Tibial nerve (tissue), 4 donors: Measurements from ENCODE around the gene WDR77. TPM values are rescaled to one million over a fixed set of nuclear protein-coding genes. Genes with fewer than 3 reads are reported as not detected.

ENCODE experiments used
- DNase-seq, 2 donors: peaks; one replicate each; pipeline ENCODE4 v3.0.0-alpha.2; 2019; ENCODE audit warnings: low spot score in 2 of 2
- H3K27ac ChIP-seq, 4 donors: fragments of 200-600 bp; sonication (generic) in 3 of 4; one replicate each; pipeline ENCODE4 v1.5.1; 2017 to 2019; ENCODE audit warnings: mild to moderate bottlenecking in 1 of 4
- H3K27me3 ChIP-seq, 2 donors: fragments of 200-600 bp; sonication (generic) in 1 of 2; one replicate each; pipeline versions ENCODE4 v1.5.1 to v1.6.0; 2017 to 2019
- H3K36me3 ChIP-seq, 3 donors: fragments of 200-600 bp; sonication (generic); one replicate each; pipeline ENCODE4 v1.5.1; 2018 to 2019
- H3K4me1 ChIP-seq, 4 donors: fragments of 200-600 bp; sonication (generic) in 3 of 4; one replicate each; pipeline ENCODE4 v1.5.1; 2017 to 2019
- H3K4me3 ChIP-seq, 4 donors: fragments of 200-600 bp; sonication (generic) in 3 of 4; one replicate each; pipeline ENCODE4 v1.5.1; 2017 to 2019; ENCODE audit warnings: mild to moderate bottlenecking in 1 of 4, moderate library complexity in 1 of 4
- H3K9me3 ChIP-seq, 4 donors: fragments of 200-600 bp; sonication (generic) in 3 of 4; one replicate each; pipeline ENCODE4 v1.5.1; 2017 to 2019
- CTCF ChIP-seq, 5 experiments: fragments of 200-600 bp in 3 of 5; fragments of 450-650 bp in 2 of 5; sonication (generic) in 3 of 5; IDR thresholded peaks; one replicate each; pipeline ENCODE4 v1.5.1; 2016 to 2019; ENCODE audit warnings: antibody characterized with exemption in 5 of 5, mild to moderate bottlenecking in 3 of 5, moderate library complexity in 2 of 5
- EP300 ChIP-seq, 2 donors: sonication (generic); formaldehyde crosslinking; IDR thresholded peaks; one replicate each; pipeline ENCODE4 v1.6.1; 2017; ENCODE audit warnings: antibody characterized with exemption in 2 of 2, mild to moderate bottlenecking in 1 of 2
- POLR2A ChIP-seq, 2 donors: fragments of 450-650 bp; IDR thresholded peaks; one replicate each; pipeline ENCODE4 v1.6.1; 2017; ENCODE audit warnings: antibody characterized with exemption in 2 of 2, mild to moderate bottlenecking in 2 of 2, moderate library complexity in 2 of 2
- WGBS, 2 donors: methylation state at CpG; one replicate each; pipeline ENCODE4 v1.1.5; 2018; 5-methylcytosine and 5-hydroxymethylcytosine counted together
- total RNA-seq, 4 donors: library from RNA; depleted of rRNA; stranded (reverse); fragments of >200 nt; gene quantifications; one replicate each; pipeline ENCODE4 v1.1.0, GENCODE V29; 2016

WDR77 gene
- total RNA-seq, 4 donors from 2014 or later: 20.8 to 38.1 (median 30.4) TPM

- Histone ChIP-seq H3K27ac (no peak overlapping the region), H3K4me1 (no peaks in the 10 kb centered on the region), H3K36me3 (no peaks in the 10 kb centered on the region), H3K27me3 (no peaks in the 10 kb centered on the region), H3K4me3 (no peak overlapping the region), H3K9me3 (no peaks in the 10 kb centered on the region)
- TF ChIP-seq EP300 (IDR thresholded peaks at IDR 0.05) (no peak), POLR2A (IDR thresholded peaks at IDR 0.05) (no peak), CTCF (IDR thresholded peaks at IDR 0.05) (no peak)
- WGBS, 2 donors: 83% methylated on average over 4 of the region's 4 CpGs
- DNase-seq: no peak
Measured at GRCh38 chr1:111404588-111404987, 44.5 kb downstream of the WDR77 start.

- WGBS, 2 donors: 86 to 88% methylated on average over 5 of the region's 5 CpGs
- TF ChIP-seq POLR2A (IDR thresholded peaks at IDR 0.05): no peak
- no peak for TF ChIP-seq EP300 (IDR thresholded peaks at IDR 0.05)
- no peak for TF ChIP-seq CTCF (IDR thresholded peaks at IDR 0.05)
- no peak for DNase-seq
Measured at GRCh38 chr1:111402083-111402482, 47.0 kb downstream of the WDR77 start.

GRCh38 chr1:111399792-111400610 is 49.1 kb downstream of the WDR77 start:
- peak; percentile 36 to 92 for DNase-seq
- no peak overlapping the region for H3K4me3 ChIP-seq
- no peaks in the 10 kb centered on the region for H3K36me3 ChIP-seq
- no peaks in the 10 kb centered on the region for H3K9me3 ChIP-seq
- H3K4me1 ChIP-seq: no peaks in the 10 kb centered on the region
- H3K27me3 ChIP-seq: no peaks in the 10 kb centered on the region
- no peak for TF ChIP-seq EP300 (IDR thresholded peaks at IDR 0.05)
- TF ChIP-seq CTCF (IDR thresholded peaks at IDR 0.05): peak; percentile 58 to 73 (median 62)
- no peak for TF ChIP-seq POLR2A (IDR thresholded peaks at IDR 0.05)
- 28 to 32% methylated on average over 9 of the region's 9 CpGs for WGBS, 2 donors
- H3K27ac ChIP-seq: no peak overlapping the region

More at GRCh38 chr1:111402083-111402482, 47.0 kb downstream of the WDR77 start:
- H3K4me3 ChIP-seq: no peak overlapping the region
- no peaks in the 10 kb centered on the region for H3K36me3 ChIP-seq
- H3K27me3 ChIP-seq: no peaks in the 10 kb centered on the region
- no peak overlapping the region for H3K27ac ChIP-seq
- no peaks in the 10 kb centered on the region for H3K9me3 ChIP-seq
- H3K4me1 ChIP-seq: no peaks in the 10 kb centered on the region

GRCh38 chr1:111392460-111392945 is 56.6 kb downstream of the WDR77 start:
- 73 to 85% methylated on average over 1 of the region's 1 CpG for WGBS, 2 donors
- Histone ChIP-seq H3K4me3 (no peak overlapping the region), H3K4me1 (no peaks in the 10 kb centered on the region), H3K9me3 (no peaks in the 10 kb centered on the region), H3K27ac (no peak overlapping the region), H3K27me3 (no peaks in the 10 kb centered on the region), H3K36me3 (no peaks in the 10 kb centered on the region)
- DNase-seq: no peak
- TF ChIP-seq POLR2A (IDR thresholded peaks at IDR 0.05) (no peak), EP300 (IDR thresholded peaks at IDR 0.05) (no peak), CTCF (IDR thresholded peaks at IDR 0.05) (no peak)

GRCh38 chr1:111392042-111392441 is 57.0 kb downstream of the WDR77 start:
- no peaks in the 10 kb centered on the region for H3K4me1 ChIP-seq
- H3K27ac ChIP-seq: no peak overlapping the region
- H3K27me3 ChIP-seq: no peaks in the 10 kb centered on the region
- H3K36me3 ChIP-seq: no peaks in the 10 kb centered on the region
- H3K9me3 ChIP-seq: no peaks in the 10 kb centered on the region
- TF ChIP-seq POLR2A (IDR thresholded peaks at IDR 0.05): no peak
- TF ChIP-seq EP300 (IDR thresholded peaks at IDR 0.05): no peak
- no peak for TF ChIP-seq CTCF (IDR thresholded peaks at IDR 0.05)
- no peak for DNase-seq
- WGBS, 2 donors: 76 to 78% methylated on average over 1 of the region's 1 CpG
- H3K4me3 ChIP-seq: no peak overlapping the region
